Gastroesophageal sphincter (tissue), 4 donors: ENCODE results near the gene APOA4. TPM values are rescaled to one million over a fixed set of nuclear protein-coding genes. Genes with fewer than 3 reads are reported as not detected.

Experiments
- ATAC-seq: fragments of 150-250 bp; one replicate; pipeline ENCODE4 v1.9.1; 2016; ENCODE audit warnings: mild to moderate bottlenecking, moderate library complexity
- H3K27ac ChIP-seq, 4 donors: fragments of 200-600 bp; sonication (generic) in 3 of 4; 1 replicate in 3 of 4; 2 replicates in 1 of 4; pipeline ENCODE4 v1.5.1; 2016 to 2019
- H3K27me3 ChIP-seq: fragments of 200-600 bp; sonication (generic); one replicate; pipeline ENCODE4 v1.5.1; 2019
- H3K36me3 ChIP-seq, 2 donors: fragments of 200-600 bp; sonication (generic); one replicate each; pipeline ENCODE4 v1.5.1; 2019; ENCODE audit warnings: control low read depth in 1 of 2
- H3K4me1 ChIP-seq, 3 donors: fragments of 200-600 bp; sonication (generic); 1 replicate in 2 of 3; 2 replicates in 1 of 3; pipeline ENCODE4 v1.5.1; 2016 to 2019; ENCODE audit warnings: control low read depth in 2 of 3
- H3K4me3 ChIP-seq, 2 donors: fragments of 200-600 bp; sonication (generic); one replicate each; pipeline ENCODE4 v1.5.1; 2019; ENCODE audit warnings: mild to moderate bottlenecking in 1 of 2, moderate library complexity in 1 of 2
- H3K9me3 ChIP-seq, 3 donors: fragments of 200-600 bp; sonication (generic); one replicate each; pipeline ENCODE4 v1.5.1; 2017 to 2019; ENCODE audit warnings: control low read depth in 2 of 3
- EP300 ChIP-seq: sonication (generic); formaldehyde crosslinking; IDR thresholded peaks from one replicate; pipeline ENCODE4 v1.6.1; 2017; ENCODE audit warnings: antibody characterized with exemption, mild to moderate bottlenecking
- POLR2A ChIP-seq, 2 donors: fragments of 450-650 bp; IDR thresholded peaks; one replicate each; pipeline ENCODE4 v1.6.1; 2017; ENCODE audit warnings: antibody characterized with exemption in 2 of 2, mild to moderate bottlenecking in 2 of 2, moderate library complexity in 1 of 2
- POLR2AphosphoS5 ChIP-seq: sonication (generic); formaldehyde crosslinking; IDR thresholded peaks from one replicate; pipeline ENCODE4 v1.6.1; 2017; ENCODE audit warnings: antibody characterized with exemption
- WGBS, 2 donors: methylation state at CpG; one replicate each; pipeline ENCODE4 v1.1.5; 2018; ENCODE audit warnings: low coverage in 1 of 2; 5-methylcytosine and 5-hydroxymethylcytosine counted together
- total RNA-seq, 4 donors: library from RNA; depleted of rRNA; stranded (reverse); fragments of >200 nt; gene quantifications; one replicate each; pipeline ENCODE4 v1.1.0, GENCODE V29; 2016
- TF ChIP-seq, protein P1 (sequence below), 4 experiments: fragments of 200-600 bp in 2 of 4; fragments of 450-650 bp in 2 of 4; sonication (generic) in 1 of 4; IDR thresholded peaks; one replicate each; pipeline ENCODE4 v1.5.1; 2017 to 2019; ENCODE audit warnings: antibody characterized with exemption in 4 of 4, mild to moderate bottlenecking in 2 of 4, moderate library complexity in 2 of 4

Gene APOA4
- total RNA-seq, 4 donors from 2014 or later, result 0.19 TPM; not detected in 3

DNA sequence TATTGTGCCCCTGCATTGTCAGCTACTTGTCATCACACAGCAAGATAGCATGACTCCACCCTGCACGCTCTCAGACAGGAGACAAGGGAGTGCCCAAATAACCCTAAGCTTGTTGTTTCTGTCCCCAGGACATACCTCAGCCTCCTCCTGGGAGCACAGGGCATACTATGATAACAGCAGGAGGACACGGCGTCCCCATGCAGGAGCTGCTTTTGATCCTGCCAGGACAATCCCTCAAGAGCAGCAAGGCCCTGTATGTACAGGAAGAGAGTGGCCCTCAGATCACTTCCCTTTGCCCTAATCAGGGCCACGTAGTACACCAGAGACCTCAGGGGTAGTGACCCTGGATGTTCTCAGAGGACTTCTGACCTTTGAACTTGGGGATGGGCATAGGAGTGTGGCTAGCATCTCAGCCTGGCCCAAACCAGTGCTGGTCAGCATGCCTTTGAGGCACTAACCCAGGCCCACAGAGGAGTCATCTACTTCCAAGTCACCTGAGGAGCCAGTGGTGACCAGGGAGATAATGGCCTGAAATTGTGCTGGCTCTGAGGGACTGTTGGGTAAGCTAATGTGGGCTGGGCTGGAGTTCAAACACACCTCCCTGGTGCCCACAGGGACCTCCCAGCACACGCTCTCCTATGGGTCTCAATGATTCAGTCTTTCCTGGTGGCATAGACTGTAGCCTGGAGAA lies 9.2 kb downstream of the APOA4 start:
- Histone ChIP-seq H3K4me3 (no peak overlapping the region), H3K4me1 (no peaks in the 10 kb centered on the region), H3K27me3 (no peaks in the 10 kb centered on the region), H3K36me3 (no peaks in the 10 kb centered on the region), H3K9me3 (no peaks in the 10 kb centered on the region), H3K27ac (no peak overlapping the region)
- no peak for TF ChIP-seq POLR2A (IDR thresholded peaks at IDR 0.05)
- TF ChIP-seq EP300, result no peak
- TF ChIP-seq POLR2AphosphoS5, result no peak
- TF ChIP-seq, protein P1, sequence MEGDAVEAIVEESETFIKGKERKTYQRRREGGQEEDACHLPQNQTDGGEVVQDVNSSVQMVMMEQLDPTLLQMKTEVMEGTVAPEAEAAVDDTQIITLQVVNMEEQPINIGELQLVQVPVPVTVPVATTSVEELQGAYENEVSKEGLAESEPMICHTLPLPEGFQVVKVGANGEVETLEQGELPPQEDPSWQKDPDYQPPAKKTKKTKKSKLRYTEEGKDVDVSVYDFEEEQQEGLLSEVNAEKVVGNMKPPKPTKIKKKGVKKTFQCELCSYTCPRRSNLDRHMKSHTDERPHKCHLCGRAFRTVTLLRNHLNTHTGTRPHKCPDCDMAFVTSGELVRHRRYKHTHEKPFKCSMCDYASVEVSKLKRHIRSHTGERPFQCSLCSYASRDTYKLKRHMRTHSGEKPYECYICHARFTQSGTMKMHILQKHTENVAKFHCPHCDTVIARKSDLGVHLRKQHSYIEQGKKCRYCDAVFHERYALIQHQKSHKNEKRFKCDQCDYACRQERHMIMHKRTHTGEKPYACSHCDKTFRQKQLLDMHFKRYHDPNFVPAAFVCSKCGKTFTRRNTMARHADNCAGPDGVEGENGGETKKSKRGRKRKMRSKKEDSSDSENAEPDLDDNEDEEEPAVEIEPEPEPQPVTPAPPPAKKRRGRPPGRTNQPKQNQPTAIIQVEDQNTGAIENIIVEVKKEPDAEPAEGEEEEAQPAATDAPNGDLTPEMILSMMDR (IDR thresholded peaks at IDR 0.05), result no peak
- ATAC-seq, result no peak
- 100% methylated on average over 1 of the region's 5 CpGs for WGBS, 2 donors

DNA sequence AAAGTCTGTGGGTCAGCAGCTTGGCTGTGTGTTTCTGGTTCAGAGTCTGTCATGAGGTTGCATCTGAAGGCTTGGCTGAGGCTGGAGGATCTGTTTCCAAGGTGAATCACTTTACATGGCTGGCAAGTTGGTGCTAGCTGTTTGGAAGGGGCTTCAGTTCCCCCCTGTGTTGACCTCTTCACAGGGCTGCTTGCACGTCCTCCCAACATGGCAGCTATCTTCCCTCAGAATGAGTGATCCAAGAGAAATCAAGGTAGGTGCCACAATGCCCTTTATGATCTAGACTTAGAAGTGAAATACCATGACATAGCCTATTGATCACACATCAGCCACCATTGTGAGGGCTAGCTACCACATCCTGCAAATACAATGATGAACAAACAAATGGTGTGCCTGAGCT lies 9.9 kb downstream of the APOA4 start:
- TF ChIP-seq POLR2A (IDR thresholded peaks at IDR 0.05), result no peak
- TF ChIP-seq POLR2AphosphoS5, result no peak
- ATAC-seq, result no peak

DNA sequence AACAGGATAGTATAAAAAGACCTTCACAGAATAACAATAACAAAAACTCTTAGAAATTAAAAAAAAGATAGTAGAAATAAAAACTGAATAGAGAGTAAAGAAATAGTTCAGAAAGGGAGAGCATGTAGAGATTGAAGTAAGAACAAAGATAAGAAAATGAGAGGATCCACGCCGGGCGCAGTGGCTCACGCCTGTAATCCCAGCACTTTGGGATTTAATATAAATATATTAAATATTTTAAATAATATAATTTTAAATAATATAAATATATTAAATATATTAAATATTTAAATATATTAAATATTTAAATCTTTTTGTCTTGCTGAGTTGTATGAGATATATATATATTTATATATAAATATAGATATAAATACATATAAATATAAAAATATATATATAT lies 11.0 kb downstream of the APOA4 start:
- no peak for ATAC-seq
- no peaks in the 10 kb centered on the region for H3K4me1 ChIP-seq
- 78 to 95% methylated on average over 4 of the region's 4 CpGs for WGBS, 2 donors

More for the DNA sequence above, 9.9 kb downstream of the APOA4 start:
- Histone ChIP-seq H3K4me1 (no peaks in the 10 kb centered on the region), H3K27me3 (no peaks in the 10 kb centered on the region), H3K36me3 (no peaks in the 10 kb centered on the region), H3K9me3 (no peaks in the 10 kb centered on the region), H3K27ac (no peak overlapping the region), H3K4me3 (no peak overlapping the region)
- WGBS, 2 donors, result 60 to 100% methylated on average over 1 of the region's 1 CpG

DNA sequence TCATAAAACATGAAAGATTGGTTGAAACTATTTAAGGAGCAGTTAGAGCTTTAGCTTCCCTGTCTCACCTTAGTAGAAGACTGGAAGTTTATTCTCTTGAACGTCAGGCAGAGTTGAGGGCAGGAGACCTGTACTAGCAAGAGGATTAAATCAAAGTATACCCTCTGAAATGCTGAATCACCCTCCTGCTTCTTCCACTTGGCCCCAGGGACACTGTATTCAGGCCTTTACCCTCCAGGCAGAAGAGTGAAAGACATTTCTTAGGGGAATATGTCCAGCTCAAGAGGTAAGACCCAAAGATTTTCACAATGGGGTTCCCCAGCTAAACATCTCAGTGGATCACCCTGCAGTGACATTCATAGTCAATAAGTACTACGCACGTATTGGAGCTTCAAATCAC lies 11.9 kb downstream of the APOA4 start:
- no peaks in the 10 kb centered on the region for H3K4me1 ChIP-seq
- peaks cover 5% of the 10 kb centered on the region for H3K27me3 ChIP-seq
- H3K9me3 ChIP-seq, result no peaks in the 10 kb centered on the region
- WGBS, 2 donors, result 65 to 75% methylated on average over 2 to 3 of the region's 3 CpGs
- ATAC-seq, result no peak
- H3K36me3 ChIP-seq, result no peaks in the 10 kb centered on the region
- H3K27ac ChIP-seq, result no peak overlapping the region
- no peak overlapping the region for H3K4me3 ChIP-seq
- TF ChIP-seq EP300 (no peak), POLR2AphosphoS5 (no peak), POLR2A (IDR thresholded peaks at IDR 0.05) (no peak)
- TF ChIP-seq, protein P1 (IDR thresholded peaks at IDR 0.05), result no peak

More for the DNA sequence above, 11.0 kb downstream of the APOA4 start:
- peaks cover 5% of the 10 kb centered on the region for H3K27me3 ChIP-seq
- no peaks in the 10 kb centered on the region for H3K36me3 ChIP-seq
- H3K9me3 ChIP-seq, result no peaks in the 10 kb centered on the region
- H3K4me3 ChIP-seq, result no peak overlapping the region
- TF ChIP-seq EP300 (no peak), POLR2A (IDR thresholded peaks at IDR 0.05) (no peak), POLR2AphosphoS5 (no peak)
- TF ChIP-seq, protein P1 (IDR thresholded peaks at IDR 0.05), result no peak
- no peak overlapping the region for H3K27ac ChIP-seq

DNA sequence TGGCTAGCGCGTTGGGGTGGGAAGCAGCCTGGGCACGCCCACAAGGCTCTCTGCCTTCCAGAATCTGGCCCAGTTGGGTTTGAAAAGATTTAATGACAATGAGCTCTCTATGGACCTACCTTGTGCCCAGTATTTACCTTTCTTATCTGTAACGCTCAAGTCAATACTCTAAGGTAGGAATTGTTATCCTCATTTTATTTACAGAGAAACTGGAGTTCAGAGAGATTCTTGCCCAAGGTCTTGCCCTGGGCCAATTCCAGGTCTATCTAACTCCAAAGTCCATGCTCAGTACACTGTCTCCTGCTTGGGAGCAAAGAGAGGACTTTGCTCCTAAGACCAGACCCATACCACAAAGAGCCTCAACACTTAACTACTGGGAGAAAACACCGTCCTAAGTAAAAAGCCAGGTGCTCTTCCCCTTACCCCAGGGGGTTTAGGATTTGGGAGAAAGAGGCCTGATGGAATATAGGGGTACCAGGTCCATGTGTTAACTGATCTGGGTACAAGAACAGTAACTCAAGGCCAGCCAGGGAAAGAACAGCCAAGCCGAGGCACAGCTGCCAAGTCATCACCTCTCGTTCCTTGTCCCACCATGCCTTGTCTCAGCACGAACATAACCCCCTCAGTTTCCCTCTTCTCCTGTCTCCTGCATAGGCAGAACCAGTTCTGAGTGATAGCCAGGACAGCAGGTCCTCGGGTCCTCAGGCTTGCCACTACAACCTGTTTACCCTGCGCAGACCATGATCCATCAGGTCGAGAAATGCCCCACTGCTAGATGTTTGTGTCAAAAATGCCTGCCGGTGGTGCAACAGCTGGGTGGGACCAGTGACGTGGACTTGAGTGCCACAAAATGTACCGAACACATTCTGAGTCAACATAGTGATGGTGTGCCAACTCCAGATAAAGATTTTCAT lies 14.6 kb downstream of the APOA4 start:
- no peak overlapping the region for H3K4me3 ChIP-seq
- peaks cover 5% of the 10 kb centered on the region for H3K27me3 ChIP-seq
- ATAC-seq, result no peak
- H3K27ac ChIP-seq, result no peak overlapping the region
- 72 to 94% methylated on average over 4 to 14 of the region's 14 CpGs for WGBS, 2 donors
- TF ChIP-seq, protein P1 (IDR thresholded peaks at IDR 0.05), result no peak
- no peak for TF ChIP-seq POLR2A (IDR thresholded peaks at IDR 0.05)
- TF ChIP-seq POLR2AphosphoS5, result no peak
- no peak for TF ChIP-seq EP300
- no peaks in the 10 kb centered on the region for H3K4me1 ChIP-seq
- no peaks in the 10 kb centered on the region for H3K9me3 ChIP-seq
- no peaks in the 10 kb centered on the region for H3K36me3 ChIP-seq
